ENCODE data around the gene CCNY.
"Not testable (repeated sequence)": the region's sequence is repeated elsewhere in the genome, so short reads cannot be mapped to it uniquely, and the experiment has no call there.

Gene CCNY

GRCh38 chr10:35308809-35309208 lies 27.5 kb upstream of the CCNY start:
- Histone ChIP-seq H3K9me3 (ENCODE audit: control insufficient read depth, low read length) (no peaks in the 10 kb centered on the region), H2BK15ac (ENCODE audit: low read depth, poor library complexity, severe bottlenecking) (no peak overlapping the region), H3K18ac (ENCODE audit: low read depth in 1 of 2, low read length in 2 of 2) (no peak overlapping the region), H3K4me2 (ENCODE audit: low read length, poor library complexity, severe bottlenecking) (no peak overlapping the region), H2AFZ (ENCODE audit: low read depth, low read length) (no peak overlapping the region), H3K23ac (ENCODE audit: low read length in 2 of 2) (no peak overlapping the region), H2BK5ac (ENCODE audit: low read depth, low read length, poor library complexity, severe bottlenecking) (no peak overlapping the region), H4K91ac (ENCODE audit: low read length) (no peak overlapping the region), H2BK12ac (ENCODE audit: low read length in 2 of 2) (no peak overlapping the region), H3K4ac (ENCODE audit: low read depth in 1 of 2, low read length in 2 of 2) (no peak overlapping the region), H2AK5ac (ENCODE audit: low read length, severe bottlenecking) (no peak overlapping the region), H3K79me1 (replicated peaks; ENCODE audit: low read length, poor library complexity, severe bottlenecking) (no peaks in the 10 kb centered on the region), H3K4me3 (ENCODE audit: insufficient read depth in 1 of 2, low read depth in 1 of 2, low read length in 2 of 2) (no peak overlapping the region), H3K9ac (ENCODE audit: low read length) (no peak overlapping the region), H3K36me3 (ENCODE audit: control insufficient read depth in 1 of 2, insufficient read depth in 2 of 2, low read depth in 1 of 2, low read length in 2 of 2) (peaks cover 0 to 4% of the 10 kb centered on the region in 2 experiments), H2BK120ac (ENCODE audit: low read depth, low read length) (no peak overlapping the region), H3K27me3 (ENCODE audit: control insufficient read depth in 1 of 2, insufficient read depth in 1 of 2, low read length in 2 of 2) (no peaks in the 10 kb centered on the region), H3K4me1 (ENCODE audit: control insufficient read depth, insufficient read depth, low read depth, low read length) (peaks cover 3% of the 10 kb centered on the region), H3K14ac (ENCODE audit: low read length in 2 of 2) (no peak overlapping the region), H3K27ac (ENCODE audit: low read length, poor library complexity, severe bottlenecking) (no peak overlapping the region), H4K8ac (ENCODE audit: low read length) (no peak overlapping the region)
- DNase-seq, result no peak
- WGBS, result 86% methylated on average over 2 of the region's 2 CpGs

GRCh38 chr10:35314142-35314541 lies 22.2 kb upstream of the CCNY start:
- not testable (repeated sequence) for H2AK5ac ChIP-seq (ENCODE audit: low read length, severe bottlenecking); H3K4ac ChIP-seq (ENCODE audit: low read depth in 1 of 2, low read length in 2 of 2); H3K4me3 ChIP-seq (ENCODE audit: insufficient read depth in 1 of 2, low read depth in 1 of 2, low read length in 2 of 2); DNase-seq; H3K4me2 ChIP-seq (ENCODE audit: low read length, poor library complexity, severe bottlenecking); H2BK120ac ChIP-seq (ENCODE audit: low read depth, low read length); H2BK15ac ChIP-seq (ENCODE audit: low read depth, poor library complexity, severe bottlenecking); H2AFZ ChIP-seq (ENCODE audit: low read depth, low read length); H2BK5ac ChIP-seq (ENCODE audit: low read depth, low read length, poor library complexity, severe bottlenecking); H3K9me3 ChIP-seq (ENCODE audit: control insufficient read depth, low read length); H4K91ac ChIP-seq (ENCODE audit: low read length); H3K9ac ChIP-seq (ENCODE audit: low read length); H3K27ac ChIP-seq (ENCODE audit: low read length, poor library complexity, severe bottlenecking); H3K27me3 ChIP-seq (ENCODE audit: control insufficient read depth in 1 of 2, insufficient read depth in 1 of 2, low read length in 2 of 2); H4K8ac ChIP-seq (ENCODE audit: low read length); H3K18ac ChIP-seq (ENCODE audit: low read depth in 1 of 2, low read length in 2 of 2); H2BK12ac ChIP-seq (ENCODE audit: low read length in 2 of 2); H3K14ac ChIP-seq (ENCODE audit: low read length in 2 of 2); H3K79me1 ChIP-seq (replicated peaks; ENCODE audit: low read length, poor library complexity, severe bottlenecking); H3K4me1 ChIP-seq (ENCODE audit: control insufficient read depth, insufficient read depth, low read depth, low read length); H3K23ac ChIP-seq (ENCODE audit: low read length in 2 of 2)
- peaks cover 4 to 34% of the 10 kb centered on the region in 2 experiments for H3K36me3 ChIP-seq (ENCODE audit: control insufficient read depth in 1 of 2, insufficient read depth in 2 of 2, low read depth in 1 of 2, low read length in 2 of 2)
- 100% methylated on average over 1 of the region's 2 CpGs for WGBS

GRCh38 chr10:35315235-35315634 lies 21.1 kb upstream of the CCNY start:
- not testable (repeated sequence) for H4K91ac ChIP-seq (ENCODE audit: low read length); H3K4me3 ChIP-seq (ENCODE audit: insufficient read depth in 1 of 2, low read depth in 1 of 2, low read length in 2 of 2); H2BK120ac ChIP-seq (ENCODE audit: low read depth, low read length); H4K8ac ChIP-seq (ENCODE audit: low read length); H3K79me1 ChIP-seq (replicated peaks; ENCODE audit: low read length, poor library complexity, severe bottlenecking); H3K4me1 ChIP-seq (ENCODE audit: control insufficient read depth, insufficient read depth, low read depth, low read length); H3K4me2 ChIP-seq (ENCODE audit: low read length, poor library complexity, severe bottlenecking); H3K9me3 ChIP-seq (ENCODE audit: control insufficient read depth, low read length); H2BK15ac ChIP-seq (ENCODE audit: low read depth, poor library complexity, severe bottlenecking); H3K4ac ChIP-seq (ENCODE audit: low read depth in 1 of 2, low read length in 2 of 2); H2AFZ ChIP-seq (ENCODE audit: low read depth, low read length); H3K9ac ChIP-seq (ENCODE audit: low read length); H3K14ac ChIP-seq (ENCODE audit: low read length in 2 of 2); DNase-seq; H2BK12ac ChIP-seq (ENCODE audit: low read length in 2 of 2); H3K23ac ChIP-seq (ENCODE audit: low read length in 2 of 2); H3K18ac ChIP-seq (ENCODE audit: low read depth in 1 of 2, low read length in 2 of 2); H2AK5ac ChIP-seq (ENCODE audit: low read length, severe bottlenecking); H3K27ac ChIP-seq (ENCODE audit: low read length, poor library complexity, severe bottlenecking); H2BK5ac ChIP-seq (ENCODE audit: low read depth, low read length, poor library complexity, severe bottlenecking); H3K27me3 ChIP-seq (ENCODE audit: control insufficient read depth in 1 of 2, insufficient read depth in 1 of 2, low read length in 2 of 2)
- peaks cover 4 to 42% of the 10 kb centered on the region in 2 experiments for H3K36me3 ChIP-seq (ENCODE audit: control insufficient read depth in 1 of 2, insufficient read depth in 2 of 2, low read depth in 1 of 2, low read length in 2 of 2)

- no peak overlapping the region for H2BK12ac ChIP-seq (ENCODE audit: low read length in 2 of 2)
- H3K27ac ChIP-seq (ENCODE audit: low read length, poor library complexity, severe bottlenecking), result no peak overlapping the region
- H3K4ac ChIP-seq (ENCODE audit: low read depth in 1 of 2, low read length in 2 of 2), result no peak overlapping the region
- H2AK5ac ChIP-seq (ENCODE audit: low read length, severe bottlenecking), result no peak overlapping the region
- H3K27me3 ChIP-seq (ENCODE audit: control insufficient read depth in 1 of 2, insufficient read depth in 1 of 2, low read length in 2 of 2), result no peaks in the 10 kb centered on the region
- H3K4me3 ChIP-seq (ENCODE audit: insufficient read depth in 1 of 2, low read depth in 1 of 2, low read length in 2 of 2), result no peak overlapping the region
- H2BK5ac ChIP-seq (ENCODE audit: low read depth, low read length, poor library complexity, severe bottlenecking), result no peak overlapping the region
- H3K14ac ChIP-seq (ENCODE audit: low read length in 2 of 2), result no peak overlapping the region
- no peak overlapping the region for H3K9ac ChIP-seq (ENCODE audit: low read length)
- peaks cover 9% of the 10 kb centered on the region for H3K79me1 ChIP-seq (replicated peaks; ENCODE audit: low read length, poor library complexity, severe bottlenecking)
- no peaks in the 10 kb centered on the region for H3K9me3 ChIP-seq (ENCODE audit: control insufficient read depth, low read length)
- no peak overlapping the region for H2BK120ac ChIP-seq (ENCODE audit: low read depth, low read length)
- H2BK15ac ChIP-seq (ENCODE audit: low read depth, poor library complexity, severe bottlenecking), result no peak overlapping the region
- H3K23ac ChIP-seq (ENCODE audit: low read length in 2 of 2), result no peak overlapping the region
- H3K36me3 ChIP-seq (ENCODE audit: control insufficient read depth in 1 of 2, insufficient read depth in 2 of 2, low read depth in 1 of 2, low read length in 2 of 2), result peaks cover 4 to 53% of the 10 kb centered on the region in 2 experiments
- H4K91ac ChIP-seq (ENCODE audit: low read length), result no peak overlapping the region
- H3K4me1 ChIP-seq (ENCODE audit: control insufficient read depth, insufficient read depth, low read depth, low read length), result no peaks in the 10 kb centered on the region
- no peak overlapping the region for H3K18ac ChIP-seq (ENCODE audit: low read depth in 1 of 2, low read length in 2 of 2)
- no peak overlapping the region for H3K4me2 ChIP-seq (ENCODE audit: low read length, poor library complexity, severe bottlenecking)
- no peak overlapping the region for H4K8ac ChIP-seq (ENCODE audit: low read length)
- H2AFZ ChIP-seq (ENCODE audit: low read depth, low read length), result no peak overlapping the region
- DNase-seq, result no peak
- 98% methylated on average over 4 of the region's 4 CpGs for WGBS
Measured at GRCh38 chr10:35316218-35316967, 19.9 kb upstream of the CCNY start.
